ENCODE data around the gene CEP350.

Gene CEP350

GRCh38 chr1:180156631-180157091 is 202.1 kb downstream of the CEP350 start:
- DNase-seq (ENCODE audit: low read depth in 2 of 2) = no peak

- no peak for DNase-seq (ENCODE audit: low read depth in 2 of 2)
Observed at GRCh38 chr1:180157108-180157507, 202.5 kb downstream of the CEP350 start.

GRCh38 chr1:180157576-180158057 is 203.0 kb downstream of the CEP350 start:
- no peak for DNase-seq (ENCODE audit: low read depth in 2 of 2)

- no peak for DNase-seq (ENCODE audit: low read depth in 2 of 2)
Observed at GRCh38 chr1:180158149-180159147, 203.8 kb downstream of the CEP350 start.

- no peak for DNase-seq (ENCODE audit: low read depth in 2 of 2)
Observed at GRCh38 chr1:180160357-180160756, 205.7 kb downstream of the CEP350 start.

- no peak for DNase-seq (ENCODE audit: low read depth in 2 of 2)
Observed at GRCh38 chr1:180163041-180163440, 208.4 kb downstream of the CEP350 start.

Data from stimulated activated CD4-positive, alpha-beta T cell treated with anti-CD3 and anti-CD28 coated beads, Interleukin-1b, Interleukin-23, amount 100 ng/mL, for 1 hour (primary cell).